HUDEP-2 (cell line): ENCODE results near the gene RANBP17.
"Not testable (repeated sequence)": the region's sequence is repeated elsewhere in the genome, so short reads cannot be mapped to it uniquely, and the experiment has no call there.

Experiments used
- DNase-seq, 76 experiments: peaks; one replicate each; lab custom pipeline; 2025; ENCODE audit not compliant: unreplicated experiment in 76 of 76; lab: John Stamatoyannopoulos, UW

The RANBP17 gene

GRCh38 chr5:170861917-170862766, at the start of gene RANBP17:
TSS of gene RANBP17 (plus strand) at chr5:170862018.
- peak in 64 of 76 experiments; percentile 12 to 73 (median 52) for DNase-seq

GRCh38 chr5:170813231-170813630, 48.6 kb upstream of the RANBP17 start:
- DNase-seq: no peak

- no peak for DNase-seq
These were observed 44.6 kb upstream of the RANBP17 start for GRCh38 chr5:170817195-170817594.

GRCh38 chr5:170818232-170818631, 43.6 kb upstream of the RANBP17 start:
- no peak for DNase-seq

- no peak for DNase-seq
These were observed 42.0 kb upstream of the RANBP17 start for GRCh38 chr5:170819824-170820223.

GRCh38 chr5:170821257-170821800, 40.5 kb upstream of the RANBP17 start:
- DNase-seq: no peak

GRCh38 chr5:170826117-170826516, 35.7 kb upstream of the RANBP17 start:
- DNase-seq: no peak

- DNase-seq: no peak
These were observed 29.6 kb upstream of the RANBP17 start for GRCh38 chr5:170832241-170832640.

- DNase-seq: not testable (repeated sequence)
These were observed 27.8 kb upstream of the RANBP17 start for GRCh38 chr5:170833981-170834380.

- no peak for DNase-seq
These were observed 25.6 kb upstream of the RANBP17 start for GRCh38 chr5:170836226-170836625.

- DNase-seq: no peak
These were observed 17.9 kb upstream of the RANBP17 start for GRCh38 chr5:170843870-170844269.

GRCh38 chr5:170844651-170845050, 17.2 kb upstream of the RANBP17 start:
- no peak for DNase-seq

GRCh38 chr5:170846416-170846815, 15.4 kb upstream of the RANBP17 start:
- DNase-seq: no peak

GRCh38 chr5:170846846-170847245, 15.0 kb upstream of the RANBP17 start:
- DNase-seq: no peak

GRCh38 chr5:170848033-170848432, 13.8 kb upstream of the RANBP17 start:
- no peak for DNase-seq

- no peak for DNase-seq
These were observed 12.4 kb upstream of the RANBP17 start for GRCh38 chr5:170849374-170849773.

- DNase-seq: no peak
These were observed 7.3 kb upstream of the RANBP17 start for GRCh38 chr5:170854566-170854965.

GRCh38 chr5:170857066-170857465, 4.8 kb upstream of the RANBP17 start:
- DNase-seq: no peak

GRCh38 chr5:170860415-170860814, 1.4 kb upstream of the RANBP17 start:
- no peak for DNase-seq

- DNase-seq: peak in 1 of 76 experiments; percentile 23
These were observed 776 bp upstream of the RANBP17 start for GRCh38 chr5:170860818-170861666.

GRCh38 chr5:170861667-170861916, 226 bp upstream of the RANBP17 start:
- peak in 6 of 76 experiments; percentile 23 to 73 (median 52) for DNase-seq

GRCh38 chr5:170863646-170864045, 1.8 kb downstream of the RANBP17 start:
- no peak for DNase-seq
